ENCODE results near the gene HDGFL3. TPM values are rescaled to one million over a fixed set of nuclear protein-coding genes. Genes with fewer than 3 reads are reported as not detected.

The HDGFL3 gene
- total RNA-seq, 1 experiment from 2014 or later, result 34.1 TPM

DNA sequence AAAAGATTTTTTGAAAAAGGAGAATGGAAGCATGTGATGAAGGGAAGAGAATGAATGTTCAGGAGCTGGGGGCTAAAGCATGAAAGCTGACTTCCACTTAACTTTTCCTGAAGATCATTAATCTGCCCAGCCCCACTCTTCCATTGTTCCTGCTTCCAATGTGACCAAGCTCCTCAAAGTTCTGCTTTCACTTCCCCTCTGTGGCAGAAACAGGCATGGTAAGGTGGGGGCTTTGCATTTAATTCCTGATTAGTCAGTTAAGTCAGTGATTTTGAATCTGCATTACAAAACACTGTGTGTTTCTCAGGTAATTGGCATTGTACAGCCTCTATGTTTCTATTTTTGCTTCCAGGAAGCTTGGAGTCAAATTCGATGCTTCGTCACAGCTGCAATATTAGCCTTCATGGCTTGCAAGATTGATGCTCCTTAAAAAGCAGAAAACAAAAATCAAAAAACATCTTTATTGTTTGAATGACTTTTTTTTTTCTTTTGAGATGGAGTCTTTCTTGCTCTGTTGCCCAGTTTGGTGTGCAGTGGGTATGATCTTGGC lies 107.5 kb downstream of the HDGFL3 start:
- Histone ChIP-seq H3K4me3 (ENCODE audit: low read depth in 2 of 2, low read length in 2 of 2) (no peak overlapping the region), H3K27me3 (ENCODE audit: control insufficient read depth, insufficient read depth, low read length) (peaks cover 10% of the 10 kb centered on the region), H3K9me3 (ENCODE audit: control insufficient read depth, insufficient read depth, low read depth, low read length) (no peaks in the 10 kb centered on the region), H3K27ac (ENCODE audit: low read length) (no peak overlapping the region), H3K36me3 (ENCODE audit: control insufficient read depth, insufficient read depth, low read length) (no peaks in the 10 kb centered on the region), H3K4me1 (ENCODE audit: control insufficient read depth, insufficient read depth, low read length) (no peaks in the 10 kb centered on the region)
- CTCF ChIA-PET, result no interaction called here
- intact Hi-C loops (cut with micrococcal nuclease; ENCODE audit: unreplicated experiment) (no loop called here), in situ Hi-C loops (cut with HindIII; ENCODE audit: low pct_unique_long_range_greater_than_20kb, low sequenced_read_pairs) (no loop called here)
- ATAC-seq (no peak), DNase-seq (ENCODE audit: low read depth, low spot score) (no peak)
- TF ChIP-seq POLR2AphosphoS5 (IDR thresholded peaks at IDR 0.05; ENCODE audit: low read depth, low read length), result no peak
- TF ChIP-seq SIN3A (IDR thresholded peaks at IDR 0.05; ENCODE audit: borderline replicate concordance, insufficient read depth, low read depth, low read length), result no peak
- TF ChIP-seq, protein P1, sequence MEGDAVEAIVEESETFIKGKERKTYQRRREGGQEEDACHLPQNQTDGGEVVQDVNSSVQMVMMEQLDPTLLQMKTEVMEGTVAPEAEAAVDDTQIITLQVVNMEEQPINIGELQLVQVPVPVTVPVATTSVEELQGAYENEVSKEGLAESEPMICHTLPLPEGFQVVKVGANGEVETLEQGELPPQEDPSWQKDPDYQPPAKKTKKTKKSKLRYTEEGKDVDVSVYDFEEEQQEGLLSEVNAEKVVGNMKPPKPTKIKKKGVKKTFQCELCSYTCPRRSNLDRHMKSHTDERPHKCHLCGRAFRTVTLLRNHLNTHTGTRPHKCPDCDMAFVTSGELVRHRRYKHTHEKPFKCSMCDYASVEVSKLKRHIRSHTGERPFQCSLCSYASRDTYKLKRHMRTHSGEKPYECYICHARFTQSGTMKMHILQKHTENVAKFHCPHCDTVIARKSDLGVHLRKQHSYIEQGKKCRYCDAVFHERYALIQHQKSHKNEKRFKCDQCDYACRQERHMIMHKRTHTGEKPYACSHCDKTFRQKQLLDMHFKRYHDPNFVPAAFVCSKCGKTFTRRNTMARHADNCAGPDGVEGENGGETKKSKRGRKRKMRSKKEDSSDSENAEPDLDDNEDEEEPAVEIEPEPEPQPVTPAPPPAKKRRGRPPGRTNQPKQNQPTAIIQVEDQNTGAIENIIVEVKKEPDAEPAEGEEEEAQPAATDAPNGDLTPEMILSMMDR (IDR thresholded peaks at IDR 0.05), result no peak
- TF ChIP-seq, protein P2, sequence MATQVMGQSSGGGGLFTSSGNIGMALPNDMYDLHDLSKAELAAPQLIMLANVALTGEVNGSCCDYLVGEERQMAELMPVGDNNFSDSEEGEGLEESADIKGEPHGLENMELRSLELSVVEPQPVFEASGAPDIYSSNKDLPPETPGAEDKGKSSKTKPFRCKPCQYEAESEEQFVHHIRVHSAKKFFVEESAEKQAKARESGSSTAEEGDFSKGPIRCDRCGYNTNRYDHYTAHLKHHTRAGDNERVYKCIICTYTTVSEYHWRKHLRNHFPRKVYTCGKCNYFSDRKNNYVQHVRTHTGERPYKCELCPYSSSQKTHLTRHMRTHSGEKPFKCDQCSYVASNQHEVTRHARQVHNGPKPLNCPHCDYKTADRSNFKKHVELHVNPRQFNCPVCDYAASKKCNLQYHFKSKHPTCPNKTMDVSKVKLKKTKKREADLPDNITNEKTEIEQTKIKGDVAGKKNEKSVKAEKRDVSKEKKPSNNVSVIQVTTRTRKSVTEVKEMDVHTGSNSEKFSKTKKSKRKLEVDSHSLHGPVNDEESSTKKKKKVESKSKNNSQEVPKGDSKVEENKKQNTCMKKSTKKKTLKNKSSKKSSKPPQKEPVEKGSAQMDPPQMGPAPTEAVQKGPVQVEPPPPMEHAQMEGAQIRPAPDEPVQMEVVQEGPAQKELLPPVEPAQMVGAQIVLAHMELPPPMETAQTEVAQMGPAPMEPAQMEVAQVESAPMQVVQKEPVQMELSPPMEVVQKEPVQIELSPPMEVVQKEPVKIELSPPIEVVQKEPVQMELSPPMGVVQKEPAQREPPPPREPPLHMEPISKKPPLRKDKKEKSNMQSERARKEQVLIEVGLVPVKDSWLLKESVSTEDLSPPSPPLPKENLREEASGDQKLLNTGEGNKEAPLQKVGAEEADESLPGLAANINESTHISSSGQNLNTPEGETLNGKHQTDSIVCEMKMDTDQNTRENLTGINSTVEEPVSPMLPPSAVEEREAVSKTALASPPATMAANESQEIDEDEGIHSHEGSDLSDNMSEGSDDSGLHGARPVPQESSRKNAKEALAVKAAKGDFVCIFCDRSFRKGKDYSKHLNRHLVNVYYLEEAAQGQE (IDR thresholded peaks at IDR 0.05; ENCODE audit: insufficient read depth in 1 of 2, low read depth in 2 of 2, low read length in 1 of 2), result no peak
- TF ChIP-seq TCF7L2 (IDR thresholded peaks at IDR 0.05; ENCODE audit: low read depth, low read length), result no peak
- no TSS peak for BruUV-seq (replicated peaks)
- POLR2A ChIA-PET, result interaction anchor here (0.7 kb wide), 1 partner anchor 207 kb away, joined by 3 read pairs; no protein-coding TSS in a partner anchor

DNA sequence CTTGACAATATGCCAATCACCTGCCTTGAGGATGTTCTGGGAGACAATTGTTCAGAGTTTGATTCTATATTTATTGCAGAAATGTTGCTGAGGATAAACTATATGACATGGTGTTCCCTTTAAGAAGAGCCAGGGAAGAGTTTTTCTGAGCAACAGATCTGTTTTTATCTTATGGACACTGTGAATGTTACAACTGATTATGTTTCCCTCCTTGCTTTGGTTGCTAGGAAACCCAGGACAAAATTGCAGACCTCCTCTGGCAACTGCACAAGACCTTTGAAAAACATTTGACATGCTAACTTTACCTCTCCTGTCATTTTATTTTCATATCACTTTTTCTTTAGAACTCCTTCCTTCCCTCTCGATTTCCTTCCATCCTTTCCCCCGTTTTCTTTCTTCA lies 108.3 kb downstream of the HDGFL3 start:
- ATAC-seq (no peak), DNase-seq (ENCODE audit: low read depth, low spot score) (no peak)
- H3K4me3 ChIP-seq (ENCODE audit: low read depth in 2 of 2, low read length in 2 of 2), result no peak overlapping the region
- no TSS peak for BruUV-seq (replicated peaks)
- POLR2A ChIA-PET, result no interaction called here
- no peak for TF ChIP-seq POLR2AphosphoS5 (IDR thresholded peaks at IDR 0.05; ENCODE audit: low read depth, low read length)
- TF ChIP-seq, protein P2 (IDR thresholded peaks at IDR 0.05; ENCODE audit: insufficient read depth in 1 of 2, low read depth in 2 of 2, low read length in 1 of 2), result no peak
- TF ChIP-seq, protein P1 (IDR thresholded peaks at IDR 0.05), result no peak
- H3K27me3 ChIP-seq (ENCODE audit: control insufficient read depth, insufficient read depth, low read length), result peaks cover 10% of the 10 kb centered on the region
- in situ Hi-C loops (cut with HindIII; ENCODE audit: low pct_unique_long_range_greater_than_20kb, low sequenced_read_pairs), result no loop called here
- CTCF ChIA-PET, result no interaction called here
- no peaks in the 10 kb centered on the region for H3K9me3 ChIP-seq (ENCODE audit: control insufficient read depth, insufficient read depth, low read depth, low read length)
- no peak overlapping the region for H3K27ac ChIP-seq (ENCODE audit: low read length)
- no peaks in the 10 kb centered on the region for H3K4me1 ChIP-seq (ENCODE audit: control insufficient read depth, insufficient read depth, low read length)
- intact Hi-C loops (cut with micrococcal nuclease; ENCODE audit: unreplicated experiment), result no loop called here
- H3K36me3 ChIP-seq (ENCODE audit: control insufficient read depth, insufficient read depth, low read length), result no peaks in the 10 kb centered on the region

Measured in Panc1 (cell line).